HG03521 (cell line): ENCODE measurements around the gene BMS1.
"Not testable (repeated sequence)": the region's sequence is repeated elsewhere in the genome, so short reads cannot be mapped to it uniquely, and the experiment has no call there.

Experiments used
- ATAC-seq: cut with Tn5 transposase; IDR thresholded peaks from one replicate; pipeline ENCODE4 v1.9.1; 2021; ENCODE audit warnings: mild to moderate bottlenecking, moderate library complexity; ENCODE audit not compliant: unreplicated experiment

Gene BMS1, protein sequence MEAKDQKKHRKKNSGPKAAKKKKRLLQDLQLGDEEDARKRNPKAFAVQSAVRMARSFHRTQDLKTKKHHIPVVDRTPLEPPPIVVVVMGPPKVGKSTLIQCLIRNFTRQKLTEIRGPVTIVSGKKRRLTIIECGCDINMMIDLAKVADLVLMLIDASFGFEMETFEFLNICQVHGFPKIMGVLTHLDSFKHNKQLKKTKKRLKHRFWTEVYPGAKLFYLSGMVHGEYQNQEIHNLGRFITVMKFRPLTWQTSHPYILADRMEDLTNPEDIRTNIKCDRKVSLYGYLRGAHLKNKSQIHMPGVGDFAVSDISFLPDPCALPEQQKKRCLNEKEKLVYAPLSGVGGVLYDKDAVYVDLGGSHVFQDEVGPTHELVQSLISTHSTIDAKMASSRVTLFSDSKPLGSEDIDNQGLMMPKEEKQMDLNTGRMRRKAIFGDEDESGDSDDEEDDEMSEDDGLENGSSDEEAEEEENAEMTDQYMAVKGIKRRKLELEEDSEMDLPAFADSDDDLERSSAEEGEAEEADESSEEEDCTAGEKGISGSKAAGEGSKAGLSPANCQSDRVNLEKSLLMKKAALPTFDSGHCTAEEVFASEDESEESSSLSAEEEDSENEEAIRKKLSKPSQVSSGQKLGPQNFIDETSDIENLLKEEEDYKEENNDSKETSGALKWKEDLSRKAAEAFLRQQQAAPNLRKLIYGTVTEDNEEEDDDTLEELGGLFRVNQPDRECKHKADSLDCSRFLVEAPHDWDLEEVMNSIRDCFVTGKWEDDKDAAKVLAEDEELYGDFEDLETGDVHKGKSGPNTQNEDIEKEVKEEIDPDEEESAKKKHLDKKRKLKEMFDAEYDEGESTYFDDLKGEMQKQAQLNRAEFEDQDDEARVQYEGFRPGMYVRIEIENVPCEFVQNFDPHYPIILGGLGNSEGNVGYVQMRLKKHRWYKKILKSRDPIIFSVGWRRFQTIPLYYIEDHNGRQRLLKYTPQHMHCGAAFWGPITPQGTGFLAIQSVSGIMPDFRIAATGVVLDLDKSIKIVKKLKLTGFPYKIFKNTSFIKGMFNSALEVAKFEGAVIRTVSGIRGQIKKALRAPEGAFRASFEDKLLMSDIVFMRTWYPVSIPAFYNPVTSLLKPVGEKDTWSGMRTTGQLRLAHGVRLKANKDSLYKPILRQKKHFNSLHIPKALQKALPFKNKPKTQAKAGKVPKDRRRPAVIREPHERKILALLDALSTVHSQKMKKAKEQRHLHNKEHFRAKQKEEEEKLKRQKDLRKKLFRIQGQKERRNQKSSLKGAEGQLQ

DNA sequence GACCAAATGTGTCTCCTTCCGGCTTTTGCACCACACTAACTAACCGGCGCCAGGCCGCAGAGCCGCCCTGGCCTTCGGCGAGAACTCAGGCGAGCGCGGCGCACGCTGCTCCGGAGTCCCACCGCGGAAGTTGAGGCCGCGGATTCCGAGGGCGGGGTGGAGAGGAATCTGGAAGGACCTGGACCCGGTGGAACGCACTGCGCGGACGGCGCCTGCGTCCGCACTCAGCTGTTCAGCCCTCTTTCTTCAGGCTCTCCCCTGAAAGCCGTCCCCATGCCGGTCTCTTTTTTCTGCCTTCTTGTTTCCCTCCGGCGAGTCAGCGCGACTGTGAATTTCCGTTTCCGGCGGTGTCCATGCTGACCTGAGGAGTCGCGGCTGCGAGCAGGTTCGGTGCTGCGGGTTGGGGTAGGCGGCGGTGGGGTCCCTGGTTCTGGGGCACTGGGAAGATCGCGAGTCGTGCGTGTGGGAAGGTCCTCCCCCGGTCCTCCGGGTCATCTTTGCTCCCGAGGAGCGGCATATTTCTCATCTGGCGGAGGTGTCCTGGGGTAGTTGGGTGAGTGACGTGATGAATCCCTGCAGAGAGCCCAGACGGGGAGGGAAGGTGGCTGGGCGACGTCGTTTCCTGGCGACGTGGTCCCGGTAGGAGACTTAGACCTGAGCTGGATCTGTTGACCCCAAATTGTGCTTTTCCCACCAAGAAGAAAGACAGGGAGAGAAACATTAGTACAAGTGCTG, at the start of gene BMS1:
BMS1 (plus strand) TSS at position 350 of the 735 bp plus-strand sequence. CDS start 1,600 bp downstream, outside the sequence.
- ATAC-seq = peak; percentile 96

DNA sequence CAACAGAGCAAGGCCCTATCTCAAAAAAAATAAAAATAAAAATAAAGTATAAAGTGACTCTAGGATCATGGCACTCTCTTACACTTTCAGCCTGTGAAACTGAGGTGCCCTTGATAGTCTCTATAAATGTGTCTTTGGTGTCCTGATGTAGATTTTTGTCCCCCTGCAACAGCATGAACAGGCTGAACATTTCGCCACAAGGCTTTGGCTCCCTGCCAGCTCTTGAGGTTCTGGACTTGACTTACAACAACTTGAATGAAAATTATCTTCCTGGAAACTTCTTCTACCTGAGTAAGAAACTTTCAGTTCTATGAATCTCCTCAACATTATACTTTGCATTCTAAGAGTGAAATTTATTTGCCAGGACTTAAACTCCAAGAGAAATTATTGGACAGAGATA, 48.1 kb upstream of the BMS1 start:
- ATAC-seq = no peak

DNA sequence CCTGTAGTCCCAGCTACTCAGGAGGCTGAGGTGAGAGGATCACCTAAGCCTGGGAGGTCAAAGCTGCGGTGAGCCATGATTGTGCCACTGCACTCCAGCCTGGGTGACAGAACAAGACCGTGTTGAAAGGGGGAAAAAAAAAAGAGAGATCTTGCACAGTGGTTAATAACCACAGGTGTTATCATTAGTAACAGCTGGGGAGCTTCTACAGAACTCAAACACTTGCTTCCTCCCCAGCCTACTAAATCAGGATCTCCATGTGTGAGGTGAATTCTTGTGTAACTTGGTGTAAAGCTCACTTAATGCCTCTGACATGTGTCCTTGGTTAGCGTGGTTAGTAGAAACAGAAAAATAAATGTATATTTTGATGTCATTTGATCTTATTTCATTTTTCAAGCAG, 43.9 kb upstream of the BMS1 start:
- no peak for ATAC-seq

DNA sequence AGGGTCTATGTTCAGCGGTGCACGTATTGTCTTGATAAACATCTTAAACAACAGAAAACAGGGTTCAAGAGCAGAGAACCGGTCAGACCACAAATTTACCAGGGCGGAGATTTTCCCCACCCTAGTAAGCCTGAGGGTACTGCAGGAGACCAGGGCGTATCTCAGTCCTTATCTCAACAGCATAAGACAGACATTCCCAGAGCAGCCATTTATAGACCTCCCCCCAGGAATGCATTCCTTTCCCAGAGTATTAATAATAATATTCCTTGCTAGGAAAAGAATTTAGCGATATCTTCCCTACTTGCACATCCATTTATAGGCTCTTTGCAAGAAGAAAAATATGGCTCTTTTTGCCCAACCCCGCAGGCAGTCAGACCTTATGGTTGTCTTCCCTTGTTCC, 41.1 kb upstream of the BMS1 start:
- ATAC-seq = not testable (repeated sequence)

DNA sequence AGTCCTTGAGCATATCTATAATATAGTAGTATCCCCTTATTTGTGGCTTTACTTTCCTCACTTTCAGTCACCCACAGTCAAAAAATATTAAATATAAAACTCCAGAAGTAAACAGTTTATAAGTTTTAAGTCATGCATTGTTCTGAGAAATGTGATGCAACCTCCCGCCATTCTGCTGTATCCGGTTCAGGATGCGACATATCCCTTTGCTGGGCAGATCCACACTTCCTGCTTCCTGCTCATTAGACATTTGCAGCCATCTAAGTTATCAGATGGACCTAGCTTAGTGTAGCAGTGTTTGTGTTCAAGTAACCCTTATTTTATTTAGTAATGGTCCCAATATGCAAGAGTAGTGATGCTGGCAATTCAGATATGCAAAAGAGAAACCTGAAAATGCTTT, 38.9 kb upstream of the BMS1 start:
- no peak for ATAC-seq

DNA sequence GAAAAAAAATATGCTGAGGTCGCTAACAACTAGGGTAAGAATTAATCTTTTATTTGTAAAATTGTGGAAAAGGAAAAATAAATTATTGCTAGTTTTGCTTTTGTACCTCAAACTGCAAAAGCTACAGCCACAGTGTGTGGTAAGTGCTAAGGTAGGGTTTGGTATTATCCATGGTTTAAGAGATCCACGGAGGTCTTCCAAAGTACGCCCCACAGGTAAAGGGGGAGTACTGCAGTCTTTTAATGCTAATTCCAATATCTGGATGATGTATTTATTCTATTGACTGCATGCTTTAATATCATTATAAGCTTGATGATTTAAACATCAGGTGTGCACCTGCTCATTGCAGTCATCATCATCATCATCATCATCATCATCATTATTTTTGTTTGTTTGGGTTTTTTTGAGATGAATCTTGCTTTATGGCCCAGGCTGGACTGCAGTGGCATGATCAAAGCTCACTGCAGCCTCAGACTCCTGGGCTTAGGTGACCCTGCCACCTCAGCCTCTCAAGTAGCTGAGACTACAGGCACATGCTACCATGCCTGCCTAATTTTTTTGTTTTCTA, 38.4 kb upstream of the BMS1 start:
- no peak for ATAC-seq

DNA sequence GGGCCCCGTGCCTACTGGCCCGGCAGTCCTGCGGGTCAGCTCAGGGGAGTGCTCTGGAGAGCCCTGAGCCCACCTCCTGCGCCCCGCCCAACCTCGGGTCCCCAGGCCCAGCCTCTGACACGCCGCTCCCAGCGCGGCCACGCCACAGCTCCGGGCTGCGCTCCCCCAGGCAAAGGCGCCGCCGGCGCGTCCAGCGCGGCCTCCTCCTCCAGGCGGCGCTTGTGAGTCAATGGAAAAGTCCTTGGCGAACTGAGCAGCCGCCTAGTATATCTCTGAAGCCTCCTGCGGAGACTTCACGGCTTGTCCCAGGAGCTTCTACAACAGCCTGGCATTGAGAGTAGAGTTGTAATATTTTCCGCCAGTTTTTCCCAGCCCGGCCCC, 29.5 kb upstream of the BMS1 start:
- no peak for ATAC-seq

DNA sequence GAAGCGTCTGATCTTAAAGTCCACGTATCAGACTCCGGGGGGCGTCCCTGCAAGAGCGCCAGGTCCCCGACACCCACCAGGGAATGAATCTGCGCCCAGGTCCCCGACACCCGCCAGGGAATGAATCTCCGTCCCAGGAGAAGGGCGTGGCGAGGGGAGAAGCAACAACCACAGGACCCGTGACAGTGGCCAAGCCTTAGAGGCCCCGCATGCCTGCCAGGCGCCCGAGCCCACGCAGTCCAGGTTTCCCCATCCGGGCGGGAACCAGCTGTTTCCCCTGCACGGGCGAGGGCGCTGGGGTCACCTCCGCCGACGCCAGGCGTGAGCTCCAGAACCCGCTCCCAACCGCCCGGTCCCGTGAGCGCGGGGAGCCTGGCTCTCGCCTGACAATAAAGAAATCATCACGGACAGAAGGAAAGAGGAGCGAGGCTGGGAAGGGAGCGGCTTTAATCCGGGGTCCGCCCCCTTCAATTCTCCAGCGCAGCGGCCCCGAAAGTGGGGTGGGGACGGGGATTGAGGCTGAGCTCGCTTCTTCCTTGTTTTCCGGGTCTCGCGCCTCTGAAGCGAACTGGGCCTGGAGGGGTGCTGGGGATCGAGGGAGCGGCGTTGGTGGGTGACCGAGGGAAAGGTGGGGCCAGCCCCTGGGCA, 29.0 kb upstream of the BMS1 start:
- ATAC-seq = no peak

DNA sequence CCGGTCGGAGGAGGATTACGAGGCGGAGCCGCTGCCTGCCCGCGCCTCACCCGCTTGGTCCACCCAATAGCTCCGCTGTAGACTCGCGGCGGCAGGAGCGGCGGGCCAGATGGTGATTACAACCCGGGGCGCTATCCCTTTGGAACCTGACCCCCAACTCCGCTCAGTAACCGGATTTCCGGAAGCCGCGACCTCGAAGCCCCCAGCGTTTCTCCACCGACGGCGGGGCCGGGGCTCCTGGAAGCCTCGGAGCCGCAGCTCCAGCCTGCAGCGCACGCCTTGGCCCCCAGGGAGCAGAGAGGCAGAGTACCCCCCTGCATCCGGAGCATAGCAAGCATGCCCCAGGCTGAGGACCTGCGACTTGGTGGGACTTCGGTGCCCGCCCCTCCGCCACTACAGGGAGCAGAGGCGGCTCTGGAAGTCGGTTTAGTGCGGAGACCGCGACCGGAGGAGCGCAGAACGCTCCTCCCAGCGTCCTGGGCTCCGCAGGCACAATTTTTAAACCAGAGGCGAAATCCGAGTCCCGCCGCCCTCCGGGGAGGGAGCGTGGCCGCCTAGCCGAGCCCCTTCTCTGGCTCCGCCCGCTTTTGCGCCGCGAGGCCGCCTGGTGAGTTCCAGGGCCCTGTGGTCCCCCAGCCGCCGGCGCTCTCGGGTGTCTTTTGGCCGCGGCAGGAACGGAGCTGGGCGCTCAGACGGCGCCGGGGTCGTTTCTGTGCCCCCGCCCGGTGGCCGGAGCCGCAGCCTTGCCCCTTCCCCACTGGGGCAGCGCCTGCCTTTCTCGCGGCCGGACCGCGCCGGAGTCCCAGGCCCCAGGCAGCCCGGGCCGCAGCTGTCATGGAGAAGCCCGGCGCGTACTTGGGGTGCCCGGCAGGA, 28.2 kb upstream of the BMS1 start:
- ATAC-seq = no peak

DNA sequence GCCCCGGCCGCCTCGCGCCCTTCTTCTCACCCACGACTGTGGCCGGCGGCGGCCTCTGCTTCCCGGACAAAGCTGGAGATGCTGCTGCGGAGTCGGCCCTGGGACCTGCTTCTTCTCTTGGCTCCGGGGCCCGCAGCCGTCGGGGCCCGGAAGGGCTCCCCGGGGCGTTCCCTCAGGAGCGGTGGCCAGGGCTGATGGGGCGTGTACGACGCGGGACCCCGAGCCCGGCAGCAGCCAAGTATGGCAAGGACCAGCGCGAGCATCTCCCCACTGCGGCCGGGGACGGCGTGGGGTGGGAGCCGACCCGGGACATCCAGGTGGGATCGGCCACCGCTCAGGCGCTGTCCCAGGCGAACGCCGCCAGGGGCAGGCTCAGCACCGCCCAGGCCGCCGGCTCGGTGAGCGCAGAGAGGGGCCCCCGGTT, 27.6 kb upstream of the BMS1 start:
- no peak for ATAC-seq

DNA sequence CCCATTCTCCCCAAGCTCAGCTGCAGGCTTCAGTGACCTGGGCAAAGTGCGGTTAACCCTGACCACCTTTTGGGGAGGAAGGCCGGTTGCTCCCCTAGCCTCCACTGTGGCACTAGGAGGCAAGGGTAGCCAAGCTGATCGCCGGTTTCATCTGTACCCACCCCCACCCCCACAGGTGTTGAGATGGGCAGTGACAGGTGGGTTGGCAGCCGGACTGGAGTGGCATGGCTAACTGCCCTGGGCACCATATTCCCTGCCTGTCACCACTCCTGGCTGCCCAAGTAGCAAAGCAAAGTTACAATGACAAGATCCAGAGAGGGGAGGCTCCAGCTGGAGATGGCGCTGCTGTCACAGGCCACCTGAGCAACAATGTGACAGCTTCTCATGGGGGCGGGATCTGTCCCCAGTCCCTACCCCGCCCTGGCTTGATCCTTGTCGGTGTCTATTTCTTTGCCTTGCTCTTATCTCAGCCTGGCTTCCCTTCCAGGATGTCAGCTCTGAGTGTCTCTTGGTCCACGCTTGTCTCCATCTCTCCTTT, 27.0 kb upstream of the BMS1 start:
- ATAC-seq = no peak

DNA sequence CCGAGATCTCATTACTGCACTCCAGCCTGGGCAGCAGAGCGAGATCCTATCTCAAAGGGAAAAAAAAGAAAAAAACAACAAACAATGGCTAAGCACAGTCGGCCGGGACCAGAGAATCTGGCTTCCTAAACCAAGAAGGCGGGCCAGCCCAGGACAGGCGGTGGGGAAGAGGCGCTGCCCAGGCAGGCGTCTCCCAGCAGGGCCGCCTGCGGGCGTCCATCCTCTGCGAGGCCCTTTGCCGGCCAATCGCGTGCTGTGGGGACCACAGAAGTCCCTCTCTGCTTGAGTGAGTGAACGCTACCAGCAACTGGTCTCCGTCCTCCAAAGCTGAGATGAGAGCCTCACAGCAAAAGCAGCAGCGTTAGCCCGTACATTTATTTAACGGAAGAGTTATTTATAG, 14.7 kb upstream of the BMS1 start:
- no peak for ATAC-seq

DNA sequence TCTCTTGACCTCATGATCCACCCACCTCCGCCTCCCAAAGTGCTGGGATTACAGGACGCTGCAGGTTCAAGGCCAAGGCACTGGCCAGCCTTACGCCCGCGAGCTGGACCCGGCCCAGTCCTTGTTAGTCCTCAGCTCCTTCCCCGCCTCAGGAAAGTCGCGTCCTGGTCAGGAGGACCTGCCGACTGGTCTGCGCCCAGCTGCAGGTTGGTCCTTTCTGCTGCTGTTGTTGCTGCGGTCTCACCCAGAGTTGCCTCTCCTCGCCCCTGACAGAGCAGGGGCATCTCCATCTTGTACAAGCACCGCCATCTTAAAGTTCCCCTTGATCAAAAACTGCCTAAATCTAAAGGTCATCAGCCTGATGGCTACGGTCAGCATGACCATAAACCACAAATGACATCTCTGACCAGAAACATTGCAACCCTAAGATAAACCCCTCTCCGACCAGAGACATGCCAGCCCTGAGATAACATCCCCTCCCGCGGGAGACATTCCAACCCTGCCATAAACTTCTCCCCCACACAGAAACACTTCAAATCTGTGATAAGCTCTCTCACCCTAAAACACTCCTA, 13.9 kb upstream of the BMS1 start:
- no peak for ATAC-seq

DNA sequence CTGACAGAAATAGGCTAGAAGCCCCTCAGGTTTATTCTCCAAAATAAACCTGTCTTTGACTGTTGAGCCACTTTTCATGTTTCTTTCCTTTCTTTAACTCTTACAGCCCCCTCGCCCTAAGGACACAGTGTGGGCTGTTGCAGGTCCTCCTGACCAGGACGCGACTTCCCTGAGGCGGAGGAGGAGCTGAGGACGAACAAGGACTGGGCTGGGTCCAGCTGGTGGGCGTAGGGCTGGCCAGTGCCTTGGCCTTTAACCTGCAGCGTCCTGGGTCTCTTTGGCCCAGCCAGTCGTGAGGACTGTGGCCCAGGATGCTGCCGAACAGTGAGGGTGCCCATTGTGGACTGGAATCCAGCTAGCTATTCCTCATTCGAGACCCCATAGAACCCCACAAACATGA, 13.4 kb upstream of the BMS1 start:
- no peak for ATAC-seq

DNA sequence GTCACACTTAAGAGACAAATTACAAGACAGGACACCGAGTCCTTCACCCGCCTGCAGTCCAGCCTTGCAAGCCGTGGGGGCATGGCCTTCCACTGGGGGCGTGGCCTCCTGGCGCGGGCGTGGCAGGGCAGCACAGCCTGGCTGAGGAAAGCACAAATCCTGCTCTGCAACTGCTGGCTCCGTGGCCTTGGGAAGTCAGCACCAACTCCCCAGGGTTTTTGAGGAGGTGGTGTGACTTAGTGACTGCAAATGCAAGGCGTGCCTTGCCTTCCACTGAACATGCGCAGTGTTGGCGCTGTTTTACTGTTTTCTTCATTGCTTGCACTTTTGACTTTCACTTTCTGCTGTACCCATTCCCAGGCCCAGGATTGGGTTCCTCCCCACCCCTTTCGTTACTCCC, 12.9 kb upstream of the BMS1 start:
- no peak for ATAC-seq

DNA sequence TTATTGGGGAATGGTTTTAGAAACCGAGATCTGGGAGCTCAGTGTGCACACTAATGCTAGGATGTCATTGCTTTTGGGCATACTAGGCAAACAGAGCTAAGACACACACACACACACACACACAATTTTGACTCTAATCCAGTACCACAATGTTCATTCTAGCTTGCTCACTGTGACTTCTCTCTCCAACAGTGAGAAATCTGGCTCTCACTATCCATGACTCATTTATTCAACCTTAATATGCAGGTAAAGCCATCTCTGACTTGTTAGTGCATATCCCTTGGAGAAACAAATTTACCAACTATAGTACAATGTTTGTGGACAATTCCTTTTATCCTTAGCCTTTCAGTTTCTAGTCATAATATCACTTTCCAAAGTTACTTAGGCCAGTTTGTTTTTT, 5.9 kb upstream of the BMS1 start:
- ATAC-seq = no peak

DNA sequence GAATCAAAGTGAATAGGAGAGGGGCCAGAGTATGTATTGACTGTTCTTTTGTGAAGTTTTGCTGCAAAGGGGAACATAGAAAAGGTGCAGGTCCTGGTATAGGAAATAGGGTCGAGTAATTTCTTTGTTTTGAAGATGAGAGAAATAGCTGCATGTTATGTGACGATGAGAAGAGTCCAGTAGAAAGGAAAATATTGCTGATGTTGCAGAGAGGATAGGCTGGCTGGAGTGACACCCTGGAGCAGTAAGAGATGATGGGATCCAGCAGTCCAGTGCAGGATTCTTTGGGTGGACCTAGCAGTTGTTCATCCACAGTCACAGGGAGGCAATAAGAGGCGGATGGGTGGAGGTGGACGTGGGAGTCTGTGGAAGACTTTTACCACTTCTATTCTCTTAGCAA, 2.1 kb upstream of the BMS1 start:
- no peak for ATAC-seq

DNA sequence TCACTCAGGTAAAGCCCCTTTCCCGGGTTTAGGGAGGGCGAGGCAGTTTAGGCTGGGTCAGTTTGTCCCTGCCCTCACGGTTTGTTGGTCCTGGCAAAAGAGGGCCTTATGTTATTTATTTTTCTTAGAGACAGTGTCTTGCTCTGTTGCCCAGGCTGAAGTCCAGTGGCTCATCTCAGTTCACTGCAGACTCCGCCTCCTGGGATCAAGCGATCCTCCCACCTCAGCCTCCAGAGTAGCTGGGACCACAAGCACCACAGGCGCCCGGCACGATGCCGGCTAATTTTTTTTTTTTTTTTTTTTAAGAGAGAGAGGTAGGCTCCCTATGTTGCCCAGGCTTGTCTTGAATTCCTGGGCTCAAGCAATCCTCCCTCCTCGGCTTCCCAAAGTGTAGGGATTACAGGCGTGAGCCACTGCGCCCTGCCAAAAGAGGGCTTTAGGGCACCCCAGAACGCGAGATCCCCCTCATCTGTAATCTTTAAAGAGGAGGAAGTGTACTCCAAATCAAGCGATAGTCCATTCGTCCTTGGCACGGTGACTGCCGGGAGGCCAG, 626 bp upstream of the BMS1 start:
- no peak for ATAC-seq
